HG03103 (cell line): ENCODE data around the gene RTN4RL1.
A peak's percentile ranks its signal among the peaks of the same experiment; 100 is the strongest.

ENCODE experiments used
- ATAC-seq: cut with Tn5 transposase; IDR thresholded peaks from one replicate; pipeline ENCODE4 v1.9.1; 2021; ENCODE audit warnings: low read depth; ENCODE audit not compliant: unreplicated experiment

RTN4RL1 gene

DNA sequence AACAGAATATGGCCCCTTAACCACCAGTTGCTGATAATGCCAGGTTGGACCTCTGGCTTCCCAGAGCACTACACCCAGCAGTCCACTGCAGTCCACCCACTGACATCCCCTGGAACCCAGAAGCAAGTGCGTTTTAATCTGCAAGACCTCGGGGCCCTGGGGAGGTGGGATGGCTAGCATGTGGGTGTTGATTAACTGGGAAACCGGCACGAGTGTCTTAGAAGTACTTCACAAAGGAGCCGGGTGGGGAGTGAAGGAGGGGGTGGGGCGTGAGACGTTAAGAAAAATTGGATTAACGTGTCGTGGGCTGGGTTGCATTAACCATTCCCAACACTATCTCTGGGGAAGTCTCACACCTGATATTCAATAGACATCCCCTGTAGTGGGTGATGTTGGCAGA lies 23.7 kb upstream of the RTN4RL1 start:
- ATAC-seq = no peak

GRCh38 chr17:2047590-2047989 lies 22.5 kb upstream of the RTN4RL1 start:
- ATAC-seq = no peak

DNA sequence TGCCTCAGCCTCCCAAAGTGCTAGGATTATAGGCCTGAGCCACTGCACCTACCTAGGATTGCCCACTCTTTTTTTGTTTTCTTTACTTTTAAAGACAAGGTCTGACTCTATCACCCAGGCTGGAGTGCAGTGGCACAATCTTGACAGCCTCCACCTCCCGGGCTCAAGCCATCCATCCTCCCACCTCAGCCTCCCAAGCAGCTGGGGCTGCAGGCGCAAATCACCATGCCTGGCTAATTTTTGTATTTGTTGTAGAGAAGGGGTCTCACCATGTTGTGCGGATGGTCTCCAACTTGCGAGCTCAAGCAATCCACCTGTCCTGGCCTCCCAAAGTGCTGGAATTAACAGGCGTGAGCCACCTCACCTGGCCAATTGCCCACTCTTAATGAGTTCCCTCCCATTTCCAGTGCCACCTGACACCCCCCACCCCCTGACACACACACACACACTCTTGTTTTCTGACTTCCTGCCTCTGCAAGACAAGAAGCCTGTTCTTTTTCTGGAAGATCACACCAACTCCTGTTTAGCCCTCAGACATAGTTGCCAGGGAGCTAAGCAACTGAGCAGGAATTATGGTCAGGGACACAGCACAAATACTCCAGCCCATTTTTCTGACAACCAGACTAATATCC lies 19.2 kb upstream of the RTN4RL1 start:
- ATAC-seq = no peak

GRCh38 chr17:2043785-2044184 lies 18.7 kb upstream of the RTN4RL1 start:
- no peak for ATAC-seq

DNA sequence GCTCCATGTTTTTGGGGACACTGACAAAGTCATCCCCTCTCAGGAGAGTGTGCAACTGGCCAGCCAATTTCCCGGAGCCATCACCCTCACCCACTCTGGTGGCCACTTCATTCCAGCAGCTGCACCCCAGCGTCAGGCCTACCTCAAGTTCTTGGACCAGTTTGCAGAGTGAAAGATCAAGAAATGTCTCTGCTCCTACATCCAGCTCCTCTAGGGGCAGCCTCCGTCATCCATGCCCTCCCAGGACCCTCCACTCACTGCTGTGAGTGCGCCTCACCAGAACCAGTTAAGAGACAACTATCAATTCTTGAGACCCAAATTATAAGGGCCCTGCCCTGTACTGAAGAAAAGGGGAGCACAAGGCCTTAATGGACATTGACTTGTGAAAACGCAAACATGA lies 17.8 kb upstream of the RTN4RL1 start:
- no peak for ATAC-seq

DNA sequence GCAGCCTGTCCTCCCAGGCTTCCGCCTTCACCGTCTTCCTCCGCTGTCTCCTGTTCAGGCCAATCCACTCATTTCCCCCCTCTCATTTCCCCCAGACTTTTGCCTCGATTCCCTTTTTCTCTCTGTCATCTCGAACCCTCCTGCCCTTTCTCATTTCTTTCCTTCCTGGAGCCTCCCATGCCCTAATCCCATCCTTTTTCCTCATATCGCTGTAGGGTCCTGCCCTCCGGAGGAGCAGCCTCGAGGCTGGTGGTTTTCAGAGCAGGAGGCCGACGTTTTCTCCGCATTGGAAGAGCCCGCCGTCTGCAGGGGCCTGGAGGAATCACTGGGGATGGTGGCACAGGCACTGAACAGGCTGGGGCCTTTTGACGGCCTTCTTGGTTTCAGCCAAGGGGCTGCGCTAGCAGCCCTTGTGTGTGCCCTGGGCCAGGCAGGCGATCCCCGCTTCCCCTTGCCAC lies 17.3 kb upstream of the RTN4RL1 start:
- peak; percentile 9 for ATAC-seq

- peak; percentile 87 for ATAC-seq
Observed at GRCh38 chr17:2041561-2042389, 16.6 kb upstream of the RTN4RL1 start, which contains the start of gene OVCA2. OVCA2 (plus strand) TSS chr17:2042022; CDS start chr17:2042048, 26 bp downstream.

DNA sequence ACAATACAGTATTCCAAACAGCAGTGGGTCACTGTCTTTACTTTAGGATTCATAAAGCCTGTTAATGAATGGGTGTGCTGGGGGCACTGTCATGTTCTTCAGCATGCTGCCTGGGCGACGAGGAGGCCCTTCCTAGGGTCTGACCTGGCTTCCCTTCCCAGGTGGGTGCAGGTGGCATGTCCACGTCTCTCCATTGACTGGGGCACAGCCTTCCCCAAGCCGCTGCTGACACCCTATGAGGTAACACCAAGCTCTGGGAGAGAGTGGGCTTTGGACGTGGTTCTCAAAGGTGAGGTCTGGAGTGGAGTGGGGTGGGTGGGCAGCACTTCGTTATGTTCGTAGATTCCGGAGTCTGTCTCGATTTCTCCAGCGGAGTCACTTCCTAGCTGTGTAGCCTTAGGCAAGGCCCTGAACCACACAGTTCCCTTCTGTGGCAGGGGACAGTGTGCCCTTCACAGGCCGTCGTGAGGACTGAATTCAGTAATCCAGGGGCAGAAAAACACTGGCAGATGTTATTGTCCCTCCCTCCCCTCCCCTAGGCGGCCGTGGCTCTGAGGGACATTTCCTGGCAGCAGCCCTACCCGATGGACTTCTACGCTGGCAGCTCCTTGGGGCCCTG lies 15.9 kb upstream of the RTN4RL1 start:
- ATAC-seq = no peak

DNA sequence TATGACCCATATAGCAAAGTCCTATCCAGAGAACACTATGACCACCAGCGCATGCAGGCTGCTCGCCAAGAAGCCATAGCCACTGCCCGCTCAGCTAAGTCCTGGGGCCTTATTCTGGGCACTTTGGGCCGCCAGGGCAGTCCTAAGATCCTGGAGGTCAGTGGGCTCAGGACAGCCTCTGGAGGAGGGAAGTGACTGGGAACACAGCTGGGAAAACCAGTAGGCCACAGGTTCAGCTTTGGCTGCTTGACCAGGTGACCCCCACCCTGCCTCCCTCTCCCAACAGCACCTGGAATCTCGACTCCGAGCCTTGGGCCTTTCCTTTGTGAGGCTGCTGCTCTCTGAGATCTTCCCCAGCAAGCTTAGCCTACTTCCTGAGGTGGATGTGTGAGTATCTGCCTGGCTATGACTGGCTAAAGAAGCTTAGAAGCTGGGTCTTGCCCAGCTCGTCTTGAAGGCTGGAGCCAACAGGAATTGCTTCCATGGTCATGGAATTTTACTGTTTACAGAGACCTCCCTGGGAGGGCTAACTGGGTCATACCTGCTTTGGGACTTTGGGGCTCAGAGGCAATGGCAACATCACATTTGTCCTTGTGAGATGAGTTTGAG lies 15.2 kb upstream of the RTN4RL1 start:
- ATAC-seq = no peak

GRCh38 chr17:2037155-2037554 lies 12.0 kb upstream of the RTN4RL1 start:
- no peak for ATAC-seq

GRCh38 chr17:2035541-2036488 lies 10.7 kb upstream of the RTN4RL1 start:
- no peak for ATAC-seq

DNA sequence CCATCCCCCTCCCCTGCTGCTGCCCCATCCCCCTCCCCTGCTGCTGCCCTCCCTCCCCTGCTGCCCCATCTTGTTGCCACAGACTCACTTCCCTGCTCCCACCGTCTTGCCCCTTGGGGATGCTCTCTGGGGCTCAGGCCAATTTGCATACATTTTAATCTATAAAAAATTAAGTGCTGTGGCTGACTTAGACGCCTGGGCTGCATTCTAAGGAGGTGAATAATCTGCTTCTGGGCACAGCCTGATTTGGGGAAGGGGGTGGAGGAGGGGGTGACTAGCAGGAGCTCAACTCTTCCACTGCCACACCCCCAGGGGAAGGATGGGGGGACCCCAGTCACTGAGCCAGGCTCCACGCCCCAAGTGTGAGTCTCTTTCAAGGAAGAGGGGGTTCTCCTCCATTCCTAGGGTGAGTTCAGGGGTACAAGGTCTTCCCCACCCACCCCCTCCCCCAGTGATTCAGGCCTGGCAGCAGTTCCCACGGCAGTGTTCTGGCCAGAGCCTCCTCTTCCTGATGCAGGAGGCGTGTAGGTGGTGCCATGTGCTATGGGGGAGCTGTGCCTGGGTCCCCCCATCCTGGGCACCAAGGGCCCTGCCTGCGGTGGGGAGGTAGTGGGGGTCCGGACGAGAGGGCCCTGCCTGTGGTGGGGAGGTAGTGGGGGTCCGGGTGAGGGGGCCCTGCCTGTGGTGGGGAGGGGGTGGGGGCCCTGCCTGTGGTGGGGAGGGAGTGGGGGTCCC lies 9.8 kb upstream of the RTN4RL1 start:
- no peak for ATAC-seq

- no peak for ATAC-seq
Observed at GRCh38 chr17:2034157-2034556, 9.0 kb upstream of the RTN4RL1 start.

DNA sequence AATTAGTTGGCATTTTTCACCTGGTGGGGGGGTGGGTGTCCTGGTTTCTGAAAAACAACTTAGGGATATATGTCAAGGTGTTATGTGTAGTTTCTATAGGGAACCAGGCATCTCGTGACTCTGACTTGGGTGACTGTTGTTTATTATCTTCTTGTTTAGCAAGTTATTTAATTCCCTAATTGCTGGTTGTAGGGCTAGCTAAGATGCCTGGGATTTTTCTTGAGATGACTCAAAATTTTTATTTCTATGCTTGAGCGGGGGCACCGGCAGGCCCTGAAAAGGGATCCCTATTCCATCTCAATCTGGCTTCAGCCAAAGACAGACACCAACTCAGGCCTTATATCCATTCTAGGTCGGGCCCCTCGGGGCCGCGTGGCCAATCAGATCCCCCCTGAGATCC lies 8.0 kb upstream of the RTN4RL1 start:
- ATAC-seq = no peak

DNA sequence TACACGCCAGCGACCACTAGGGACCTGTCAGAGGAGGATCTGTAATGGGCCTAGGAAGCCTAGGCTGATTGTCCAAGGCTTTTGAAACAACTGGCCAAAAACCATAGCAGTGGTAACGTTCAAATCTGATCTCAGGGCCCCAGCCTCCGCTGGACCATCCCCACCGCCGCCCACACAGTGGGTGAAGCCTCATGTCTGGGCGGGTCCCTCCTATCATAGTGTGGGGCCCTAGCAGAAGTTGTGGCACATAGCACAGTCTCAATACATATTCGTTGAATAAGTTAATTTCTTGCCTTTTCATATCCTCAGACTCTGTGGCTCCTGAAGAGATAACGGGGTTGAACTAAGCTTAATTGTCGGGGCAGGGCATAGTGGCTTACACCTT lies 5.6 kb upstream of the RTN4RL1 start:
- no peak for ATAC-seq

- peak; percentile 64 for ATAC-seq
Observed at GRCh38 chr17:2029911-2030778, 5.0 kb upstream of the RTN4RL1 start, which contains the start of gene DPH1. DPH1 (plus strand) TSS chr17:2030153; CDS start chr17:2030170, 17 bp downstream.

- no peak for ATAC-seq
Observed at GRCh38 chr17:2028737-2029136, 3.6 kb upstream of the RTN4RL1 start.

- no peak for ATAC-seq
Observed at GRCh38 chr17:2028234-2028614, 3.1 kb upstream of the RTN4RL1 start.
